CD14-positive monocyte (primary cell): ENCODE data around the gene CHURC1. TPM values are rescaled to one million over a fixed set of nuclear protein-coding genes. Genes with fewer than 3 reads are reported as not detected.

Source experiments
- DNase-seq, 3 donors: peaks; one replicate each; pipeline ENCODE4 v3.0.0-alpha.2; 2011 to 2022
- H2AFZ ChIP-seq: 2 replicates; pipeline ENCODE4 v1.6.0; 2012; ENCODE audit warnings: mild to moderate bottlenecking, low read depth, low read length, inconsistent platforms; ENCODE audit not compliant: insufficient read depth, poor library complexity, severe bottlenecking
- H3K27ac ChIP-seq, 2 donors: 1 replicate in 1 of 2; 2 replicates in 1 of 2; pipeline ENCODE4 v1.5.1; 2012 to 2013; ENCODE audit warnings: low read length in 2 of 2, control low read depth in 1 of 2, inconsistent platforms in 1 of 2, low read depth in 1 of 2, mild to moderate bottlenecking in 1 of 2
- H3K27me3 ChIP-seq, 2 donors: one replicate each; pipeline versions ENCODE4 v1.6.0 to v1.6.1; 2011 to 2013; ENCODE audit warnings: low read length in 2 of 2; ENCODE audit not compliant: control insufficient read depth in 2 of 2, insufficient read depth in 2 of 2
- H3K36me3 ChIP-seq, 2 donors: replicated peaks in 1 of 2; 1 replicate in 1 of 2; 2 replicates in 1 of 2; pipeline versions ENCODE4 v1.5.1 to v1.6.1; 2012 to 2013; ENCODE audit warnings: low read length in 2 of 2, control low read depth in 1 of 2, inconsistent platforms in 1 of 2, mild to moderate bottlenecking in 1 of 2; ENCODE audit not compliant: insufficient read depth in 2 of 2, control insufficient read depth in 1 of 2
- H3K4me1 ChIP-seq, 2 donors: 1 replicate in 1 of 2; 2 replicates in 1 of 2; pipeline versions ENCODE4 v1.5.1 to v1.6.1; 2012 to 2013; ENCODE audit warnings: low read length in 2 of 2, control low read depth in 1 of 2, inconsistent platforms in 1 of 2, mild to moderate bottlenecking in 1 of 2, moderate library complexity in 1 of 2; ENCODE audit not compliant: insufficient read depth in 2 of 2, control insufficient read depth in 1 of 2
- H3K4me2 ChIP-seq: replicated peaks from 2 replicates; pipeline ENCODE3; 2012; ENCODE audit warnings: low read length, moderate library complexity, mild to moderate bottlenecking; ENCODE audit not compliant: poor library complexity, severe bottlenecking; ENCODE audit errors: extremely low read depth
- H3K4me3 ChIP-seq, 3 experiments: fragments of 200-600 bp in 1 of 3; sonication (generic) in 1 of 3; replicated peaks in 1 of 3; 1 replicate in 2 of 3; 2 replicates in 1 of 3; pipeline ENCODE4 v1.5.1; 2011 to 2013; ENCODE audit warnings: low read length in 3 of 3, mild to moderate bottlenecking in 3 of 3, control low read depth in 2 of 3, low read depth in 2 of 3, inconsistent platforms in 1 of 3, moderate library complexity in 1 of 3
- H3K79me2 ChIP-seq: 2 replicates; pipeline ENCODE4 v1.6.0; 2012; ENCODE audit warnings: mild to moderate bottlenecking, control low read depth, inconsistent platforms, low read length, moderate library complexity; ENCODE audit not compliant: insufficient read depth
- H3K9ac ChIP-seq: 2 replicates; pipeline ENCODE4 v1.6.0; 2017; ENCODE audit warnings: low read length, mild to moderate bottlenecking; ENCODE audit not compliant: insufficient read depth, poor library complexity, severe bottlenecking
- H3K9me3 ChIP-seq, 2 donors: replicated peaks in 1 of 2; 1 replicate in 1 of 2; 2 replicates in 1 of 2; pipeline versions ENCODE4 v1.5.1 to v1.6.1; 2012 to 2013; ENCODE audit warnings: low read length in 2 of 2, control low read depth in 1 of 2; ENCODE audit not compliant: control insufficient read depth in 1 of 2, insufficient read depth in 1 of 2
- H4K20me1 ChIP-seq: 2 replicates; pipeline ENCODE4 v1.6.0; 2012; ENCODE audit warnings: mild to moderate bottlenecking, low read length, control low read depth, moderate library complexity; ENCODE audit not compliant: insufficient read depth
- H3K27ac Mint-ChIP-seq, 7 donors: one replicate each; pipeline ENCODE4 v1.8.0; 2020; ENCODE audit warnings: mild to moderate bottlenecking in 7 of 7, mixed read lengths in 7 of 7, moderate library complexity in 6 of 7, inconsistent platforms in 2 of 7
- H3K27me3 Mint-ChIP-seq, 3 donors: one replicate each; pipeline ENCODE4 v1.8.0; 2021 to 2022; ENCODE audit warnings: low read depth in 3 of 3, mild to moderate bottlenecking in 3 of 3, mixed read lengths in 3 of 3, moderate library complexity in 3 of 3, inconsistent platforms in 1 of 3
- H3K36me3 Mint-ChIP-seq, 2 donors: one replicate each; pipeline ENCODE4 v1.8.0; 2020; ENCODE audit warnings: mixed read lengths in 2 of 2, inconsistent platforms in 1 of 2, mild to moderate bottlenecking in 1 of 2
- H3K4me1 Mint-ChIP-seq: one replicate; pipeline ENCODE4 v1.8.0; 2020; ENCODE audit warnings: mild to moderate bottlenecking, mixed read lengths
- H3K4me3 Mint-ChIP-seq, 2 donors: one replicate each; pipeline ENCODE4 v1.8.0; 2020; ENCODE audit warnings: mild to moderate bottlenecking in 2 of 2, mixed read lengths in 2 of 2, moderate library complexity in 1 of 2
- H3K9me3 Mint-ChIP-seq, 7 donors: one replicate each; pipeline ENCODE4 v1.8.0; 2020 to 2022; ENCODE audit warnings: mixed read lengths in 7 of 7, mild to moderate bottlenecking in 6 of 7, moderate library complexity in 6 of 7, inconsistent platforms in 2 of 7
- CTCF ChIP-seq: fragments of 200-600 bp; IDR thresholded peaks from one replicate; pipeline ENCODE4 v1.8.0; 2022; ENCODE audit warnings: antibody characterized with exemption, mild to moderate bottlenecking
- WGBS: methylation state at CpG from one replicate; pipeline ENCODE4 v1.1.5; 2013; ENCODE audit warnings: missing lambda C conversion rate; ENCODE audit not compliant: insufficient coverage; 5-methylcytosine and 5-hydroxymethylcytosine counted together
- intact Hi-C, 2 donors: fragments of 100-400 bp; cut with micrococcal nuclease; formaldehyde crosslinking; loops; one replicate each; pipeline versions ENCODE4 v1.15.0 to v1.15.1; 2023
- polyA plus RNA-seq, 3 donors: library from polyadenylated mRNA; depleted of rRNA in 1 of 3; unstranded in 2 of 3; stranded (reverse) in 1 of 3; fragments of 300-500 nt in 2 of 3; fragments of >200 nt in 1 of 3; fragmentation: Illumina TruSeq in 2 of 3; gene quantifications; 1 replicate in 2 of 3; 2 replicates in 1 of 3; pipeline ENCODE4 v1.2.3, GENCODE V29; 2012 to 2021
- small RNA-seq: library from RNA; depleted of rRNA; stranded (forward); fragments of <200 nt; gene quantifications from one replicate; pipeline ENCODE3, GENCODE V24; 2012; ENCODE audit warnings: low read depth; ENCODE audit not compliant: insufficient read length

CHURC1 gene
- polyA plus RNA-seq, 3 donors = 31.1 to 98.3 (median 81.2) TPM

GRCh38 chr14:64983439-64984310 is 69.4 kb downstream of the CHURC1 start:
- Mint-ChIP-seq H3K27me3 (peaks cover 1 to 20% (median 5%) of the 10 kb centered on the region in 3 donors), H3K36me3 (no peaks in the 10 kb centered on the region), H3K4me3 (peak overlapping the region in 1 of 2 donors; percentile 40), H3K4me1 (peaks cover 26% of the 10 kb centered on the region), H3K27ac (no peak overlapping the region), H3K9me3 (no peaks in the 10 kb centered on the region)
- peak; percentile 81 for TF ChIP-seq CTCF
- Histone ChIP-seq H3K79me2 (peaks cover 20% of the 10 kb centered on the region), H3K4me2 (peak overlapping the region; percentile 47), H3K9ac (no peak overlapping the region), H3K36me3 (no peaks in the 10 kb centered on the region), H3K27ac (no peak overlapping the region), H3K4me1 (peaks cover 18 to 26% of the 10 kb centered on the region in 2 donors), H2AFZ (peak overlapping the region; percentile 15), H3K9me3 (no peaks in the 10 kb centered on the region), H3K27me3 (no peaks in the 10 kb centered on the region), H4K20me1 (no peaks in the 10 kb centered on the region), H3K4me3 (no peak overlapping the region)
- intact Hi-C loops = loop anchor here (10.0 kb wide), 3 partner anchors 69 to 439 kb away; partner anchors contain the start of genes CHURC1 (in 2 of the 2), HSPA2 (in 1 of the 2) and PPP1R36 (in 1 of the 2)
- WGBS = 10% methylated on average over 3 of the region's 15 CpGs
- peak in 1 of 3 donors; percentile 65 for DNase-seq

Small RNAs within 50 kb of the gene (small RNA-seq; reads per million reads assigned to genes)
- gene RPPH1-2P = not detected

Other genes with a start within 250 kb of the CHURC1 start
- gene PLEKHG3, start 210.0 kb upstream of the CHURC1 start, polyA plus RNA-seq = 10 to 100 TPM in 2 of 3 donors, 1 to 10 TPM in 1; 6.3 to 21.6 (median 13.0) TPM
- gene SPTB, start 34.5 kb upstream of the CHURC1 start, polyA plus RNA-seq = not detected
- not detected for gene GPX2, start 28.3 kb downstream of the CHURC1 start, polyA plus RNA-seq
- under 1 TPM; 0.09 to 0.14 (median 0.09) TPM for gene RAB15, start 57.9 kb downstream of the CHURC1 start, polyA plus RNA-seq
- 10 to 100 TPM; 12.3 to 14.2 (median 14.1) TPM for gene FNTB, start 72.4 kb downstream of the CHURC1 start, polyA plus RNA-seq
- gene MAX, start 188.1 kb downstream of the CHURC1 start, polyA plus RNA-seq = 10 to 100 TPM; 78.2 to 87.0 (median 81.5) TPM